HL-60 (cell line): Measurements from ENCODE around the gene BPIFA2.

Experiments used
- DNase-seq, 2 experiments: peaks; one replicate each; pipeline ENCODE4 v3.0.0-alpha.2; 2010 to 2020; ENCODE audit warnings: low read depth in 1 of 2, low spot score in 1 of 2
- H3K27ac ChIP-seq: fragments of 250-450 bp; sonication (Bioruptor Pico); replicated peaks from 2 replicates; pipeline ENCODE4 v1.5.1; 2020; ENCODE audit warnings: mild to moderate bottlenecking, moderate library complexity
- H3K27me3 ChIP-seq: fragments of 250-450 bp; sonication (Bioruptor Pico); 2 replicates; pipeline ENCODE4 v1.5.1; 2021; ENCODE audit warnings: mild to moderate bottlenecking, moderate library complexity; ENCODE audit not compliant: insufficient read depth, poor library complexity, severe bottlenecking
- H3K4me3 ChIP-seq: replicated peaks from 2 replicates; pipeline ENCODE4 v1.5.1; 2011; ENCODE audit warnings: mild to moderate bottlenecking, control low read depth, low read length; ENCODE audit not compliant: insufficient read depth
- CTCF ChIP-seq: IDR thresholded peaks from one replicate; pipeline ENCODE4 v1.5.1; 2011; ENCODE audit warnings: low read length, control low read depth, inconsistent platforms; ENCODE audit not compliant: insufficient read depth
- GABPA ChIP-seq: IDR thresholded peaks from 2 replicates; pipeline ENCODE4 v1.6.1; 2012; ENCODE audit warnings: low read depth
- POLR2AphosphoS5 ChIP-seq: IDR thresholded peaks from 2 replicates; pipeline ENCODE4 v1.6.1; 2012; ENCODE audit warnings: low read depth
- REST ChIP-seq: IDR thresholded peaks from 2 replicates; pipeline ENCODE4 v1.6.1; 2012; ENCODE audit warnings: low read depth; ENCODE audit not compliant: insufficient replicate concordance
- SPI1 ChIP-seq: IDR thresholded peaks from 2 replicates; pipeline ENCODE4 v1.6.1; 2012; ENCODE audit warnings: low read depth, mild to moderate bottlenecking, borderline replicate concordance

Gene BPIFA2

GRCh38 chr20:33160681-33161080 is 7.3 kb upstream of the BPIFA2 start:
- no peaks in the 10 kb centered on the region for H3K27me3 ChIP-seq
- H3K4me3 ChIP-seq = no peak overlapping the region
- no peak for DNase-seq
- TF ChIP-seq POLR2AphosphoS5 (no peak), CTCF (no peak), SPI1 (no peak), REST (no peak), GABPA (no peak)
- H3K27ac ChIP-seq = no peak overlapping the region

GRCh38 chr20:33162313-33162712 is 5.6 kb upstream of the BPIFA2 start:
- H3K27me3 ChIP-seq = no peaks in the 10 kb centered on the region

GRCh38 chr20:33162753-33163152 is 5.2 kb upstream of the BPIFA2 start:
- TF ChIP-seq SPI1 = peak; percentile 90
- no peak for TF ChIP-seq REST
- TF ChIP-seq GABPA = no peak
- TF ChIP-seq POLR2AphosphoS5 = no peak
- no peak for TF ChIP-seq CTCF
- peak; percentile 6 to 34 for DNase-seq
- H3K27me3 ChIP-seq = no peaks in the 10 kb centered on the region

More at GRCh38 chr20:33162313-33162712, 5.6 kb upstream of the BPIFA2 start:
- TF ChIP-seq CTCF (no peak), GABPA (no peak), SPI1 (no peak), POLR2AphosphoS5 (no peak), REST (no peak)
- H3K27ac ChIP-seq = no peak overlapping the region
- DNase-seq = no peak
- H3K4me3 ChIP-seq = no peak overlapping the region

More at GRCh38 chr20:33162753-33163152, 5.2 kb upstream of the BPIFA2 start:
- no peak overlapping the region for H3K4me3 ChIP-seq
- no peak overlapping the region for H3K27ac ChIP-seq
